GM12878 (cell line): ENCODE results near the gene MLXIP.

Source experiments
- CTCF ChIP-seq, 3 experiments: IDR thresholded peaks in 2 of 3; conservative IDR thresholded peaks in 1 of 3; 2 replicates each; pipeline ENCODE4 v1.5.1; 2011; ENCODE audit warnings: low read depth in 3 of 3, low read length in 3 of 3, mild to moderate bottlenecking in 3 of 3, control low read depth in 2 of 3, moderate library complexity in 2 of 3, inconsistent platforms in 1 of 3, mixed read lengths in 1 of 3; ENCODE audit not compliant: control insufficient read depth in 2 of 3, insufficient read depth in 1 of 3; ENCODE audit errors: extremely low read depth in 1 of 3
- EP300 ChIP-seq, 2 experiments: fragments of 150-350 bp in 1 of 2; IDR thresholded peaks; 2 replicates each; pipeline ENCODE4 v1.6.1; 2011 to 2012; ENCODE audit warnings: low read depth in 2 of 2, low read length in 2 of 2, borderline replicate concordance in 1 of 2, improper control_type of control experiment in 1 of 2, inconsistent platforms in 1 of 2; ENCODE audit not compliant: control insufficient read depth in 1 of 2
- GABPA ChIP-seq: IDR thresholded peaks from 2 replicates; pipeline ENCODE4 v1.6.1; 2014; ENCODE audit warnings: antibody characterized with exemption, low read depth, mild to moderate bottlenecking, inconsistent platforms
- JUND ChIP-seq: IDR thresholded peaks from 2 replicates; pipeline ENCODE4 v1.6.1; 2012; ENCODE audit warnings: low read depth, mild to moderate bottlenecking, low read length, improper control_type of control experiment, moderate library complexity
- MXI1 ChIP-seq: fragments of 150-350 bp; IDR thresholded peaks from 2 replicates; pipeline ENCODE4 v1.6.1; 2011; ENCODE audit warnings: low read depth, mild to moderate bottlenecking, inconsistent platforms, low read length, improper control_type of control experiment
- RFX5 ChIP-seq: IDR thresholded peaks from 2 replicates; pipeline ENCODE4 v1.6.1; 2011; ENCODE audit warnings: low read depth, low read length, improper control_type of control experiment
- SPI1 ChIP-seq: IDR thresholded peaks from 2 replicates; pipeline ENCODE4 v1.6.1; 2011; ENCODE audit warnings: low read depth, mild to moderate bottlenecking, low read length, moderate library complexity, borderline replicate concordance; ENCODE audit not compliant: insufficient read depth
- USF2 ChIP-seq: IDR thresholded peaks from 2 replicates; pipeline ENCODE4 v1.6.1; 2011; ENCODE audit warnings: low read depth, low read length, improper control_type of control experiment, borderline replicate concordance

GRCh38 chr12:122057007-122057735, 21.4 kb upstream of the MLXIP start:
- TF ChIP-seq RFX5 (no peak), USF2 (no peak), CTCF (IDR thresholded peaks at IDR 0.05 in 2 of 3, conservative IDR thresholded peaks at IDR 0.05 in 1 of 3; ENCODE audit: control insufficient read depth in 2 of 3, extremely low read depth in 1 of 3, insufficient read depth in 1 of 3, low read depth in 3 of 3, low read length in 3 of 3) (no peak), JUND (no peak), MXI1 (no peak), SPI1 (no peak), EP300 (IDR thresholded peaks at IDR 0.05; ENCODE audit: borderline replicate concordance in 1 of 2, control insufficient read depth in 1 of 2, low read depth in 2 of 2, low read length in 2 of 2) (no peak), GABPA (no peak)
